ENCODE measurements around the gene EYS. TPM values are rescaled to one million over a fixed set of nuclear protein-coding genes. Genes with fewer than 3 reads are reported as not detected.

EYS gene
- total and polyA plus RNA-seq, 9 of the 15 experiments (the other 6 are each of a cell fraction or from before 2014, with no cell fraction given) = 0.03 to 0.36 (median 0.10) TPM; not detected in 2

GRCh38 chr6:63731930-63732329 is 1975.1 kb downstream of the EYS start (continued):
- TF ChIP-seq ZNF561 (CRISPR knock-in tag; conservative IDR thresholded peaks at IDR 0.05) (no peak), RBFOX2 (IDR thresholded peaks at IDR 0.05; ENCODE audit: low read depth, low read length) (no peak), ZMIZ1 (IDR thresholded peaks at IDR 0.05; ENCODE audit: low read depth in 2 of 2, low read length in 2 of 2) (no peak), HMGN3 (IDR thresholded peaks at IDR 0.05; ENCODE audit: borderline replicate concordance, extremely low read depth, insufficient read length, low read depth, low read length) (no peak), ZFP1 (CRISPR knock-in tag; IDR thresholded peaks at IDR 0.05) (no peak)

DNA sequence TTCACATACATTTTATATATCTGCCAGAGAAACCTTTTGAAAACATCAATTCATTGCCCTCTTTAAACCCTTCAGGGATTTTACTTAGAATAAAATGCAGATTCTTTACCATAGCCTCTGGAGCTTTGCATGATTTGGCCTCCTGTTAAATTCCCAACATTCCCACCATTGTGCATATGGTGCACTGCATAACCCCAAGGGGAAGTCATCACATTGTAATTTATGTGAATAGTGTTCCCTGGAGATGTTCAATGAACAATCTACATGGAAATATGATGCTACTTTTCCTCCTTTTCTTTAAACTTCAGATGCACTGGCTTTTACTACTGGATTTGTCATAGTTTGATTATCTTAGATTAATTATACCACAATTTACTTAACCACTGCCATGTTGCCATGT is 1976.7 kb downstream of the EYS start:
- in situ Hi-C loops (cut with MboI) (no loop called here), intact Hi-C loops (cut with micrococcal nuclease) (no loop called here)
- ChIA-PET CTCF (ENCODE audit: low intra/inter-chr PET ratio) (no interaction called here), POLR2A (no interaction called here)
- Histone ChIP-seq H2AFZ (ENCODE audit: low read depth, low read length) (no peak overlapping the region), H3K4me1 (replicated peaks in 1 of 2; ENCODE audit: control insufficient read depth in 2 of 2, insufficient read depth in 2 of 2, low read length in 2 of 2) (no peaks in the 10 kb centered on the region), H3K27ac (ENCODE audit: extremely low read depth, low read depth, low read length) (no peak overlapping the region), H3K4me3 (no peak overlapping the region), H3K4me2 (ENCODE audit: insufficient read depth, low read length) (no peak overlapping the region), H3K9me1 (ENCODE audit: control insufficient read depth, insufficient read depth, low read length) (no peaks in the 10 kb centered on the region), H3K27me3 (ENCODE audit: control insufficient read depth in 2 of 2, insufficient read depth in 2 of 2, low read length in 2 of 2) (no peaks in the 10 kb centered on the region), H3K79me2 (ENCODE audit: control insufficient read depth, insufficient read depth, low read length) (no peaks in the 10 kb centered on the region), H3K9me3 (replicated peaks; ENCODE audit: control insufficient read depth, insufficient read depth, low read depth, low read length) (no peaks in the 10 kb centered on the region), H3K36me3 (ENCODE audit: control insufficient read depth, insufficient read depth, low read length) (no peaks in the 10 kb centered on the region), H4K20me1 (replicated peaks; ENCODE audit: control insufficient read depth, insufficient read depth, low read length) (no peaks in the 10 kb centered on the region), H3K9ac (ENCODE audit: insufficient read depth in 1 of 2, low read depth in 2 of 2, low read length in 2 of 2) (no peak overlapping the region)
- no TSS peak for BruUV-seq (replicated peaks)
- no peak for FAIRE-seq
- ATAC-seq = no peak
- no peak for DNase-seq (ENCODE audit: extremely low read depth in 1 of 4, low spot score in 3 of 4)
- no peak for TF ChIP-seq TRIM24 (IDR thresholded peaks at IDR 0.05)
- TF ChIP-seq, protein P1, sequence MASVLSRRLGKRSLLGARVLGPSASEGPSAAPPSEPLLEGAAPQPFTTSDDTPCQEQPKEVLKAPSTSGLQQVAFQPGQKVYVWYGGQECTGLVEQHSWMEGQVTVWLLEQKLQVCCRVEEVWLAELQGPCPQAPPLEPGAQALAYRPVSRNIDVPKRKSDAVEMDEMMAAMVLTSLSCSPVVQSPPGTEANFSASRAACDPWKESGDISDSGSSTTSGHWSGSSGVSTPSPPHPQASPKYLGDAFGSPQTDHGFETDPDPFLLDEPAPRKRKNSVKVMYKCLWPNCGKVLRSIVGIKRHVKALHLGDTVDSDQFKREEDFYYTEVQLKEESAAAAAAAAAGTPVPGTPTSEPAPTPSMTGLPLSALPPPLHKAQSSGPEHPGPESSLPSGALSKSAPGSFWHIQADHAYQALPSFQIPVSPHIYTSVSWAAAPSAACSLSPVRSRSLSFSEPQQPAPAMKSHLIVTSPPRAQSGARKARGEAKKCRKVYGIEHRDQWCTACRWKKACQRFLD (CRISPR knock-in tag; IDR thresholded peaks at IDR 0.05) = no peak
- no peak for TF ChIP-seq CHD1 (IDR thresholded peaks at IDR 0.05; ENCODE audit: low read length)
- TF ChIP-seq PTTG1 (tag; IDR thresholded peaks at IDR 0.05; ENCODE audit: low read depth) = no peak
- TF ChIP-seq CHD2 (IDR thresholded peaks at IDR 0.05; ENCODE audit: low read depth, low read length) = no peak
- TF ChIP-seq RNF2 (IDR thresholded peaks at IDR 0.05) = no peak
- no peak for TF ChIP-seq MEF2A (IDR thresholded peaks at IDR 0.05; ENCODE audit: control insufficient read depth, low read depth, low read length)
- TF ChIP-seq ZBTB12 (CRISPR knock-in tag; IDR thresholded peaks at IDR 0.05) = no peak
- TF ChIP-seq CBFA2T2 (conservative IDR thresholded peaks at IDR 0.05) = no peak
- no peak for TF ChIP-seq NBN (IDR thresholded peaks at IDR 0.05; ENCODE audit: low read depth)
- TF ChIP-seq GMEB1 (CRISPR knock-in tag; IDR thresholded peaks at IDR 0.05) = no peak
